ENCODE measurements around the gene ALLC.

Gene ALLC

DNA sequence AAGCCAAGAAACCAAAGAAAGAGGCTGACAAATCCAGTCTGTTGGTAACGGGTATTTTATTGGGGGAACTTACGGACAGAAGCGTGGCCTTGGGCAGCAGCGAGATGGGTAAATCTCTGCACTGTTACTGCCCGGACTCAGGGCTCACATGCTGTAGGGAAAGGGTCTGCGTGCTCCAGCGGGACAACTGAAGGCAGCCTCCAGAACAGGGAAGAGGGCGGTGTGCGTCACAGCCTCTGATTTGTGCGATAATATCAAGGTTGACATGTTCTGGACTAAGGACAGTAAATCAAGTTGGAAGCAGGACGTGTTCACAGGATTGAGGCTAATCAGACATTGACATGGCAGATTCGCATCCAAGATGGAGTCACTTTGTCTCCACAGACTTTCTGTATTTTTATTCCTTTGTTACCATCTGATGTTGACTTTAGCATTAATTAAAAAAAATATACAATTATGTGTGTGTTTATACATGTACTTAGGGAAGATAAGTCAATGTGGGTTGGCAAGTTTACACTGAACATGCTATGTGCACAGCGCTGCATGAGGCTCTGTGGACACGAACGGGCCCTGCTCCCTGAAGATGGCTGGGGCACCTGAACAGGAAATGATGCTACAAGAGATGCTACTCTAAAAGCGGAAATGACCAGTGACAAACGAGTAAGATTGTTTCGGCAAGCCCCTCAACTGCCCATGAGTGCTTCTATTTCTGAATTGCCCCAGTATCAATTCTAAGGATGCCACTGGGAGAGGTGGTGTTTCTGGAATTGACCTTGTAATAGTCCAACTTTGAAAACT is 22.7 kb downstream of the ALLC start:
- DNase-seq: no peak

DNA sequence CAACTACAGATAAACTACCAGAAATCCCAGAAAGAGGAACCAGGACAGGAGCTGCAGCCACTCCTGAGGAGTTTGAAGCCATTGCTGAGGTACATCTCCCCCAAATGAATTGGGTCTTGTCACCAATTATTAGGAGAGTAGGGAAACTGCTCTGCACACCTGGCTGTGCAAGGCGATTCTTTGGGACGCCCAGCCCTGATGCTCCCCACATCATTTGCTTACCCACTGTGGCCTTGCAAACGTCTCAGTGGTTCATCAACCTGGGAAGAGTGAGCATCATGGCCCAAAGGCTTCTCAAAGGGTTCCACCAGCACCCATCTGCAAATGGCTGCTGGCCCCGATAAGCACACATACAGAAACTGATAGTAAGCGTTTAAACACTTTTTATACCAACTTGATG is 23.6 kb downstream of the ALLC start:
- DNase-seq: no peak

DNA sequence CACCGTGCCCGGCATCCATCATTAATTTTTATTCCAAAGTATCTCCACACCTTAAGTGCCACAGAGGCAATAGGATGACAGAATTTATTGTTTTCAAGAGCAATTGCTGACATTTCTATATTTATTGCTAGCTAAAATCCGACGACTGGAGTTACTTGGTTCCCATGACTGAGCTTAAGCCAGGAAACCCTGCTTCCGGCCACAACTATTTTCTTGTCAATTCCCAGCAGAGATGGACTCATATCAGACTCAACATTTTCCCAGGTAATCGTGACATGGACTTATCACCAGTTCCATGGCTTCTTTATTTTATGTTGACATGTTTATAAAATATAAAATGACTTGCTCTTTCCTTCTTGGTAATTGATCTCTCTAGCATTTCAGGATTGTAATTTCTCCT is 24.8 kb downstream of the ALLC start:
- DNase-seq: no peak

DNA sequence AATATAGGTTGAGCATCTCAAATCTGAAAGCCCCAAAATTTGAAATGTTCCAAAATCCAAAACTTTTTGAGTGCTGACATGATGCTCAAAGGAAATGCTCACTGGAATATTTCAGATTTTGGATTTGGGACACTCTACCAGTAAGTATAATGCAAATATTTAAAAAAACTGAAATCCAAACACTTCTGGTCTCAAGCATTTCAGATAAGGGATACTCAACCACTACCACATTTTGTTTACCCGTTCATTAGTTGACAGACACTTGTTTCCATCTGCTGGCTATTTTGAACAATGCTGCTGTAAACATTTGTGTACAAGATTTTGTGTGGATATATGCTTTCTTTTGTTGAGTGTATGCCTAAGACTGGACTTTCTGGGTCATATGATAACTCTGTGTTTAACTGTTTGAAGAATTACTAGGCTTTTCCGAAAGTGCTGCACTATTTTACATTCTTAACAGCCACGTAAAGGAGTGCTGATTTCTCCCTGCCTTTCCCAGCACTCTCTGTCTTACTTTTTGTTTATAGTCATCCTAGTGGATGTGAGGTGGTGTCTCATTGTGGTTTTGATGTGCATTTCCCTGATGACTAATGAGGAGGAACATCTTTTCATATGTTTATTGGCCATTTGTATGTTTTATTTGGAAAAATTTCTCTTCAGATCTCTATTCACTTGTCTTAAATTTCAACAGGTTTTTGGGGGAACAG is 25.9 kb downstream of the ALLC start:
- no peak for DNase-seq

DNA sequence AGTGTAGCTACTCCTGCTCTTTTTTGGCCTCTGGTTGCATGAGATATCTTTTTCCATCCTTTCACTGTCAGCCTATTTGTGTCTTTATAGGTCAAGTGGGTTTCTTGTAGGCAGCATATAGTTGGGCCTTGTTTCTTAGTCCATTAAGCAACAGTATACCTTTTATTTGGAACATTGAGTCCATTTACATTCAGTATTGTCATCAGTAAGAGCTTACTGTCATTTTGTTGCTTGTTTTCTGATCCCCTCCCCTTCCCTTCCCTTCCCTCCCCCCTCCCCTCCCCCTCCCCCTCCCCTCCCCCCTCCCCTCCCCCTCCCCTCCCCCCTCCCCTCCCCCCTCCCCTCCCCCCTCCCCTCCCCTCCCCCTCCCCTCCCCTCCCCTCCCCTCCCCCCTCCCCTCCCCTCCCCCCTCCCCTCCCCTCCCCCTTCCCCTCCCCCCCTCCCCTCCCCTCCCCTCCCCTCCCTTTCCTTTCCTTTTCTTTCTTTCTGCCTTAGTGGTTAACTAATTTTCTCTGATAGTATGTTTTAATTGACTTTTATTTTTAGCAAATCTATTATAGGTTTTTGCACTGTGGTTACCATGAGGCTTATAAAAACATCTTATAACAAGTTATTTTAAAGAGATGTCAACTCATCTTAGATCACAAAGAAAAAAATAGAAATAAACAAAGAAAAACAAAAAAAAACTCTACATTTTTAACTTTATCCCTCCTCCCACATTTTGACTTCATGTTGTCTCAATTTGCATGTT is 32.2 kb downstream of the ALLC start:
- no peak for DNase-seq

DNA sequence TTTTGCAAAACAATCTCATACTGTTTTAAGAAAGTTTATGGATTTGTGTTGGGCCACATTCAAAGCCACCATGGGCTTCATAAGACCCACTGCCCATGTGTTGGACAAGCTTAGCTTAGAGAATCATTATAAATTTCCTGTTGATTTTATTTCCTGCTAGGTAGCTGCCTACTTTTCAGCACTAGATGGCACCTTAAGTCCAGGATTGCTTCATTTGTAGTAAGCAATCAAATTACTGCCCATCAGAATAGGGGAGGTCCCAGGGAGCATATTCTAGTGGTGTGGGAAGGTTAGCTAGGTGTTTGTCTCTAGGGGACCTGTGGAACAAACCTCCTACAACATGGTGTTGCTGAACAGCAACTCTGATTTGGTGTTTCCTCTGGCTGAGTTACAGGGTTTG is 34.4 kb downstream of the ALLC start:
- DNase-seq: no peak

DNA sequence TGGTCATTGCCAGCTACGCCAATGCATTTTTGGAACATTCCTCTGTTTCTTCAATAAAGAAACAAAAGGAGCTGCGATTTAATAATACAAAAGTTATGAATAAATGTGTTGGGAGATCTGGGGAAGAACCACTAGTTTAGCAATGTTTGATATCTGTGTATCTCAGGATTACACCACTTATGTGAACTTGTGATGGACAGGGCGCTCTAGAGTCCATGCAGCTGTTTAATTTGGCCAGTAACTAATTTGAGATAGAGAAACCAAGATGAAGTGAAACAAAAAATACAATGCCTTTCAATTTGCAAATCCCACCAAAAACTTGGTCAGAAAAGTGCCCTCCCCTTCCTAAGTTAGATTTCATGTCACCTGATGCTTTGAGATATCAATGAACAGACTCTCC is 38.5 kb downstream of the ALLC start:
- DNase-seq: no peak

DNA sequence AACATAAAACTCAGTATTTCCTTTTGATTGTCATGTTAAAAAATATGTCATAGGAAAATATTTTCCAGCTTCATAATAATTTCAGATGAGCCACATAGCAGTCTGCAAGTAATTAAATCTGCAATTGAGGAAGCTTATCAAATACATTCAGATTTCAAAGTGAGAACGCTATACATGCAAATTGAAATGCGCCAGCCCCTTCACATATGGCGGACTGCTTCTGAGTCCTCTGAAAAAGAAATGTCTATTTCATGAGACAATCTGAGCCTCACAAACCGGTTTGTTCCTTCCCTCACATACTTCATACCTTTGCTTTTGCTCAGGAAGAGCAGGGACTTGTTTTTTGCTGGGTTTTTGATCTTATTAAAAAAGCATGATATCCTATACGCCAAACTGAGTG is 43.1 kb downstream of the ALLC start:
- DNase-seq: no peak

DNA sequence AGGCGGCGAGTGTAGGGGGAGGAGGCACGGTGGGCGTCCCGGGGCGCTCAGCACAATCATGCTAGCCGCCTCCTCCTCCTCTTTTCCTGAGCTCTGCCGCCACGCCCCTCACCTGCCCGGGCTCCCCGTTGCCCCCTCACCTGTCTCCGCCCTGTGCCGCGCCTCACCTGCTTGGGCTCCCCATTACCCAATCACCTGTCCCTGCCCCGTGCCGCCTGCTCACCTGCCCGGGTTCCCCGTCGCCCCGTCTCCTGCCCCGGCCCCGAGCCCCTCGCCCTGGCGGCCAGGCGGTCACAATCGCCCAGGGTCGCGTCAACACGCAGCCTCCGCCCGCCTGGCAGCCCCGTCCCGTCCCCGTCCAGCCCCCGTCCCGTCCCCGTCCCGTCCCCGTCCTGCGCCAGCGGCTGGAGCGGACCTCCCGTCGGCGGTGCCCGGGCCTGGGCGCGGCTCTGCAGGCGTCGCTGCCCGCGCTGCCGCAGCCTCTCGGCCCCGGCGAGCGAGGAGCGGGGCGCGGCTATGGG is 45.3 kb downstream of the ALLC start, which contains the start of gene DCDC2C:
Gene DCDC2C, plus strand, starts transcription at position 340 of the 521 bp plus-strand sequence. Its CDS starts 177 bp downstream, at position 517.
- no peak for DNase-seq

DNA sequence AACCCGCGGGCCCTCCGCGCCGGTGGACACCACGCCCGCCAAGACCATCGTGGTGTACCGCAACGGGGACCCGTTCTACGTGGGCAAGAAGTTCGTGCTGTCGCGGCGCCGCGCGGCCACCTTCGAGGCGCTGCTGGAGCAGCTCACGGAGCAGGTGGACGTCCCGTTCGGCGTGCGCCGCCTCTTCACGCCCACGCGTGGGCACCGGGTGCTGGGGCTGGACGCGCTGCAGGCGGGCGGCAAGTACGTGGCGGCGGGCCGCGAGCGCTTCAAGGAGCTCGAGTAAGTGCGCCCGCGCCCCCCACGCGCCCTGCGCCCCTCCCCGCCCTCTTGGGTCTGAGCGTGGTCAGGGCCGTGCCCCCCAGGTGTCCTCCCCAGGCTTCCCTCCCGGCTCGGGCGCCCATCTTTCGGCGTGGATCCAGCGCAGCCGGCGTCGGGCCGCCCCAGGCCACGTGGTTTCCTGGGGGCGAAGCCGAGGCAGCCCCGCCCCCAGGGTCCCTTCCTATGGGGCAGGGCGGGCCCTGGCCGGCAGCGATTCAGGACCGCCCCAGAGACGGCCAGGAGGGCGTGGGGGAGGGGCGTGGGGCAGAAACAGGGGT is 45.9 kb downstream of the ALLC start:
- no peak for DNase-seq

DNA sequence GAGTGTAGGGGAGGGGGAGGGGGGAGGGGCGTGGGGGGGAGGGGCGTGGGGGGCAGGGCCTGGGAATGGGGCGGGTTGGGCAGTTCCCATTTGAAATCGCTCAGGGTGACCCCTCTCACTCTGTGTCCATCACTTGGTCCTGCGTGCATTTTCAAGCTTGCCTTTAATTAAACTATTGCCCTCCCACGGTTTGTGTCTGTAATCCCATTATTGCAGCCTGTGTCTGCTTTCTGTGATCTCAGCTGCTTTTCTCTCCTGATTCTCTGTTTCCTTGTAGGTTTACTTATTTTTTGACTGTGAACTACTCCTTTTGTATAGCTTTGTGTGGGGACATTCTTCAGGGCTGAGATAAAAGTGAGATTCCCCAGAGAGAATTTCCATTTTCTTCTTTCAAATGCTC is 46.7 kb downstream of the ALLC start:
- no peak for DNase-seq

DNA sequence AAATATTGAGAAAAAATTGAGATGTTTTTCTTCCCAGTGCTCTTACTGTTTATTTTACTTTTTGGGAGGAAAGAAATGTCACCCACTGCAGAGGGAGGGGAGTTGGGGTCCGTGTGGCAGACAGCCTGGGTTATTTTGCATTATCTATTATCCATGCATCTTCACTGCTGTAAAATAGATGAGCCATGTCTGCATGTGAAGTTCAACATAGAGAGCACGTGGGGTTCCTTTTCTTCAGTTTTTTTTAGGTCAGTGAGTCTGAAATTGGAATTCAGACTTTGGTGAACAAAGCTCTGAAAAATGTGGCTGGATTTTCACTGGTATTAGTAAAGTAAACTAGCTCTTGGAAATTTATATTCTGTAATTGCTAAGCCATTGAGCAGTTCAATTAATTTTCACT is 47.8 kb downstream of the ALLC start:
- no peak for DNase-seq

DNA sequence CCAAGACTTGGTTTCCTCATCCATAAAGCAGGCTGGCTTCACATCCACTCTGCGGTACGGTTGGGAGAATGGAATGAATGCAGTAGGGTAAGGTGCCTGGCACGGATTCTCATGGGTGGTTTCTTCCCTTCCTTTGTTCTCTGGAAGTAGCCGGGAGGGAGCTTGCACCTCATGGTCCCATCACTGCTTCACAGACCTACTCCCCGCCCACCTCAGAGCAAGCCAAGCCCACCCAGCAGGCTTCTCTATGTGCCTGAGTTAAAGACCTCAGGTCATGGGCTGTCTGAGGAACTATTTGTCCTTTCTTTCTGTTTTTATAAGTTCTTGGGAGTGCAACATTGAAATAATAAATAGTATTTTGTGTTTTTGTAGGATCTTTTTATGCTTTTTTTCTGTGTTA is 48.9 kb downstream of the ALLC start:
- DNase-seq: no peak

DNA sequence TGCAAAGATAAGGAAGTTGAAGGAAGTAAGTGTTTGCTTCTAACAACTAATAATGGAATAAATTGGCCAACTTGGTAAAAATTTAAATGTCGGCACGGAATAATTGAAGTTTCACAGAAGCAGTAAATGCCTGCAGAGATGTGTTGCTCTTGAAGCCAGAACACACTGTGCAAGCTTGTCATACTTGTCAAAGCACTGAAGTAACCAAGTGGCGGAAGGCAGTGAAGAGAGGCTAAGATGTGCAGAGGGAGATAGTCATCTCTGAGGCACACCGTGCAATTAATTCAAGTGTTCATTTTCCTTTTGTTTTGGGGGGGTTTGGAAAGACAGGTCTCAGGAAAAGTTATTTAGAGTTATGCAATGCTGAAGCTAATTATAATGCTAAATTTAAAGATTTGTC is 50.6 kb downstream of the ALLC start:
- DNase-seq: no peak

DNA sequence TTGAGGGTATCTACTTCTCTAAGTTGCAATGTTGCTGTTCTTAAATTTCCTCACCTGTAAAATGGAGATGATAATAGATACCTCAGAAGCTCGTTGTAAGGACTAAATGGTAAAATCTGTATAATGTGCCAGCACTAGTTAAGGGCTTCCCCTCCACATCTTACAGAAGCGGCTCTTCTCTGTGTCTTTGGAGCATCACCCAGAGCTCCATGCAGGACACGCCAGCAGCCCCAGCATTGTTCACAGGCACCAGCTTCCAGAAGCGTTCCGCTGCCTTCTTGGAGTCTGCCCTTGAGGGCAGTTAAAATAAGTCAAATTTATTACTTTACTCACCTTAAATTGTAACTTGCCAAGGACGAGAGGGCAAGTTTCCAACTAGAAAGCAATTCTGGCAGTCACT is 51.2 kb downstream of the ALLC start:
- no peak for DNase-seq

DNA sequence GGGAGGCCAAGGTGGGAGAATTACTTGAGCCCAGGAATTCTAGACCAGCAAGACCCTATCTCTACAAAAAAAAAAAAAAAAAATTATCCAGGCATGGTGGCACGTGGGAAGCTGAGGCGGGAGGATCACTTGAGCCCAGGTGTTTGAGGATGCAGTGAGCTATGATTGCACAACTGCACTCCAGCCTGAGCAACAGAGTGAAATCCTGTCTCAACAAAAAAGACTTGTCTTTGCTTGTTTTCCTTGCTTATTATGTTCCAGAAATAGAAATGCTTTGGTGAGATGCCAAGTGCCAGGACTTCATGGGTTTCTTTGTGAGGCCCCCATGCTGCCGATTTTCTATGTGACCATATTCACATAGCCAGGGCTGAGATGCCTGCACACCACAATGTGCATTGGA is 54.4 kb downstream of the ALLC start:
- no peak for DNase-seq

DNA sequence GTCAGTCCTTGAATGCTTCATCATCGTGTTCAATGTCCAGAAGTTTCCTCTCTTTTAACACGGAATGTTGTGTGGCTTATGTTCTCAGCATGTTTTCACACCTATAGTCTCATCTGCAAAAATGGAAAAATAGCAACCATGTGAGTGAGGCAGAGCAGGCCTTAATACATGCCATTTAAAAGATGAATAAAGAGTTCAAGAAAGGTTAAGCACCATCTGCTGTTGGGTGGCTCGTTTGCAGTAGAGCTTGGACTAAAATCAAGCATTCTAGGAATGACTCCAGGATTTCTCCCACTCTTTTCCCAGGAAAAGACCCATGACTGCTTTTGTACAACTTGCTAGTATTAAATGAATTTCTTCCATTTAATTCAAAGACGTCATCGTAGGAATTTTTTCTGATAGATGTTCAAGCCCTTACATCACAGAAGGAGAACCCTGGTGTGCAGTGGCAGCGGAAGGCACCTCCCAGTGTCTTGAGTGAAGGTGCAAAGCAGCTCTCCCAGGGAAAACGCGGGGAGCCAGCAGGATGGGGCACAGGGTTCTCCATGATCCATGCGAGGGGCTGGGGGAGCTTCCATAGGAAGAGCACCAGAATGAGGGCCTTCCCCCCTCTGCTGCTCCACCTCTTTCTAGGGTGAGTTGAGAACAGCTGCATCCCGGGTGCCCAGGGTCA is 55.0 kb downstream of the ALLC start:
- DNase-seq: no peak

DNA sequence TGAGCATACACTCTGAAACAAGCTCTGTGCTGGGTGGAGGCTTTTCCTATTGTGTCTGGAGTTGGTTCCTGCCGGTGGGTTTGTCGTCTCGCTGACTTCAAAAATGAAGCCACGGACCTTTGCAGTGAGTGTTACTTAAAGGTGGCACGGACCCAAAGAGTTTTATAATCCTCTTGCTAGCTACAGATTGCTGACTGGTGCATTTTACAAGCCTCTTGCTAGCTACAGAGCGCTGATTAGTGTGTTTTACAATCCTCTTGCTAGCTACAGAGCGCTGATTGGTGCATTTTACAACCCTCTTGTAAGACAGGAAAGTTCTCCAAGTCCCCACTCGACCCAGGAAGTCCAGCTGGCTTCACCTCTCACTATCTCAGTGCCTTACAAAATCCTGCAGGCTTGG is 60.7 kb downstream of the ALLC start:
- DNase-seq: no peak

DNA sequence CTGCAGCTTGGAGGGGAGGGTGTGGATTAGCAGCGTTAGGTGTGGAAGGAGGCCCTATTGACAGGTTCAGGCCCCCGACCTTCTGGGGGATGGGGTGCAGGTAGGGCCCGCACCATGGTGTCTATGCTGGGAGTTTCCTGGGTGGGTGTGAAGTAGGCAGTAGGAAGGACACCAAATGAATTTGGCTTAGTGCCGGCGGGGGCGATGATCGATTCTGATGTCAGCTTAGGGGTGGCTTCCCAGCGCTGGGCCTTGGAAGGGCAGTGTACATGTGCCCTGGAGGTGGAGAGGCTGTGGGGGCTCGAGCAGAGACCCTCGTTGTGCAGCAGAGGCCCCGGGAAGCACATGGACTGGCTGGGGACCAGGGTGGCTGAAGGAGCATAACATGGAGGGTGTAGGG is 67.0 kb downstream of the ALLC start:
- no peak for DNase-seq

DNA sequence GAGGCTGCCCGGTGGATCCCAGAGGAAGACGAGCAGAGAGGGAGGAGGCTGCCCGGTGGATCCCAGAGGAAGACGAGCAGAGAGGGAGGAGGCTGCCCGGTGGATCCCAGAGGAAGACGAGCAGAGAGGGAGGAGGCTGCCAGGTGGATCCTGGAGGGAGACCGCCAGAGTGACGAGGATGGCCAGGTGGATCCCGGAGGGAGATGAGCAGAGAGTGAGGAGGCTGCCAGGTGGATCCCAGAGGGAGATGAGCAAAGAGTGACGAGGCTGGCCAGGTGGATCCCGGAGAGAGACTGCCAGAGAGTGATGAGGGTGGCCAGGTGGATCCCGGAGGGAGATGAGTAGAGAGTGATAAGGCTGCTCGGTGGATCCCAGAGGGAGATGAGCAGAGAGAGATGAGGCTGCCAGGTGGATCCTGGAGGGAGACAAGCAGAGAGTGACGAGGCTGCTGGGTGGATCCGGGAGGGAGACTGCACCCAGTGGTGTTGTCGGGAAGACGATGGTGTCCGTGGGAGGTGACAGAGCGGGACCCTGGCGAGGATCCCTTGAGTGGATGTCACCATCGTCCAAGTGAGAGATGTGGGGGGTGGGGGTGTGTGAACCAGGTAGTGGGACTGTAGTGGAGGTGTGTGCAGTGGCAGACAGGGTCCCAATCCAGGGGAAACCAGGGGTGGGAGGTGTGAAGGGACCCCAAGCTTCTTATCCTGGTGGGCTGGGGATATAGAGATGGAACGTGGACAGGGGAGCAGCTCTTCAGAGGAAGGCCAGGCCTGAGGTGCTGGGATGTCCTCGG is 67.7 kb downstream of the ALLC start:
- DNase-seq: no peak

DNA sequence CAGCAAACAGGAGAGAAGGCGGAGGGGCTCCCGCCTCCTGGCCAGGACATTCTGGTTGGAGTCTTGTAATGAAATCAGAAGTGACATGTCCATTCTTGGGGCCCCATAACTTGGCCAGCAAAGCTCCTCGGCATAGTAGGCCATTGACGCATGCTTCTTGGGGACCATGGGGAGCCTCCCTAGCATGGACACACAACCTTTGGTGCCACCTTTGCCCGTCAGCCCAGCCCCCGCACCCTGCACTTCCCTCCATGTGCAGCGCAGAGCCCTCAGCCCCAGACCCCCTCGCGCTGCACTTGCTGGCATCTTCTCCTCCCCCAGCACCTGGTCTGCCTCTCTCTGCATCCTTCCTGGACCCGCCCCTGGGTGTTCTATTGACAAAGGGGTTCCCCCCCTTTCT is 68.5 kb downstream of the ALLC start:
- no peak for DNase-seq
